ENCODE results near the gene TCP1. TPM values are rescaled to one million over a fixed set of nuclear protein-coding genes. Genes with fewer than 3 reads are reported as not detected.
"Not testable (repeated sequence)": the region's sequence is repeated elsewhere in the genome, so short reads cannot be mapped to it uniquely, and the experiment has no call there.

The TCP1 gene
- total RNA-seq, 1 donor from 2014 or later = 237 TPM

DNA sequence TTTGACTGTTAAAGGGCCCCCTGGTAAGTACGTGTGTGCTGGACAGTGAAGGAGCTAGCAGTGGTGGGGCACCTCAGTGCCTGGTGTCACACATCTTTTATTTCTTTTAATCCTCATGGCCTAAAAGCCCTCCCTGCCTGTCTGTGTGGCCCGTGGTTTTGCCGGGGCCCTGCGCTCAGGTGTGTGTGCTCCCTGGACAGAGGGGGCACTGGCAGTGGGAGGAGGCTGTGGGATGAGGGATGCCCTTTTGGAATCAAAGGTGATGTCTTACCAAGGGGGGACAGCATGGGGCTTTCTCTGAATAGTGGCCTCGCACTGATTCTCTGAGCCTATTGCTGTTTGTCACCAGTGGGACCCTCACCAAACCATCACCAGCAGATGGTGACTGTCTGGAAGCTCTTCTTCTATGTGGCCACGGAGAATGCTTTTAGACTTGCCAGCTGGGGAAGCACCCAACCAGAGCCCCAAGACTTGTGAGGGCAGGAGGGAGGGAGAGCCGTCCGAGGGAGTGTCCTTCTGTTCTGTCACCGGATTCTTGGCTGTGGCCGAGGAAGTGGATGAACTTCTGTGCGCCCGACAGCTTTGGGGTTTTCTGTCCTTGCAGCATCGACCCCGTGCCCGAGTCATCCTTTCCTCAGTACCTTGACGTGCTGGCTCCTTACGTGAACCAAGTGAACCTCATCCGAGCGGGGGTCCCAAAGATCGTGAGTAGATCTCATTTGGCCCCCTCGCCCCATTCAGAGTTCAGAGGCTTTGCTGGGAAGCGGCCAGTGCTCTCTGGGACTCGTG lies 28.7 kb upstream of the TCP1 start:
- TF ChIP-seq, protein P1, sequence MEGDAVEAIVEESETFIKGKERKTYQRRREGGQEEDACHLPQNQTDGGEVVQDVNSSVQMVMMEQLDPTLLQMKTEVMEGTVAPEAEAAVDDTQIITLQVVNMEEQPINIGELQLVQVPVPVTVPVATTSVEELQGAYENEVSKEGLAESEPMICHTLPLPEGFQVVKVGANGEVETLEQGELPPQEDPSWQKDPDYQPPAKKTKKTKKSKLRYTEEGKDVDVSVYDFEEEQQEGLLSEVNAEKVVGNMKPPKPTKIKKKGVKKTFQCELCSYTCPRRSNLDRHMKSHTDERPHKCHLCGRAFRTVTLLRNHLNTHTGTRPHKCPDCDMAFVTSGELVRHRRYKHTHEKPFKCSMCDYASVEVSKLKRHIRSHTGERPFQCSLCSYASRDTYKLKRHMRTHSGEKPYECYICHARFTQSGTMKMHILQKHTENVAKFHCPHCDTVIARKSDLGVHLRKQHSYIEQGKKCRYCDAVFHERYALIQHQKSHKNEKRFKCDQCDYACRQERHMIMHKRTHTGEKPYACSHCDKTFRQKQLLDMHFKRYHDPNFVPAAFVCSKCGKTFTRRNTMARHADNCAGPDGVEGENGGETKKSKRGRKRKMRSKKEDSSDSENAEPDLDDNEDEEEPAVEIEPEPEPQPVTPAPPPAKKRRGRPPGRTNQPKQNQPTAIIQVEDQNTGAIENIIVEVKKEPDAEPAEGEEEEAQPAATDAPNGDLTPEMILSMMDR (conservative IDR thresholded peaks at IDR 0.05; ENCODE audit: low read depth, low read length) = no peak
- no peak for DNase-seq (ENCODE audit: low read depth)

DNA sequence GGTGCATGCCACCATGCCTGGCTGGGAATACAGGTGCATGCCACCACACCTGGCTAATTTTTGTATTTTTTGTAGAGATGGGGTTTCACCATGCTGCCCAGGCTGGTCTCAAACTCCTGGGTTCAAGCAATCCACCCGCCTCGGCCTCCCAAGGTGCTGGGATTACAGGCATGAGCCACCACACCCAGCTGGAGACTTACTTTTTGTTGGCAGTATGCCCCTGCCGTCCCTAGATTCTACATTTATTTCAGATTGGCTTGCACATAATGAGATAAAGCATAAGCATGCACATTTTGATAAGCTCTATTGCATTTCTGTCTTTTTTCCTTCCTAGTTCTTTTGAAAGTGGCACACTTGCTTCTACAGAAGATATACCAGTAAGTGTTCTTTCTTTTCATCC lies 27.4 kb upstream of the TCP1 start:
- DNase-seq (ENCODE audit: low read depth); H3K4me3 ChIP-seq (ENCODE audit: low read depth, low read length): not testable (repeated sequence)

More for the DNA sequence above, 28.7 kb upstream of the TCP1 start:
- H3K4me3 ChIP-seq (ENCODE audit: low read depth, low read length) = no peak overlapping the region

DNA sequence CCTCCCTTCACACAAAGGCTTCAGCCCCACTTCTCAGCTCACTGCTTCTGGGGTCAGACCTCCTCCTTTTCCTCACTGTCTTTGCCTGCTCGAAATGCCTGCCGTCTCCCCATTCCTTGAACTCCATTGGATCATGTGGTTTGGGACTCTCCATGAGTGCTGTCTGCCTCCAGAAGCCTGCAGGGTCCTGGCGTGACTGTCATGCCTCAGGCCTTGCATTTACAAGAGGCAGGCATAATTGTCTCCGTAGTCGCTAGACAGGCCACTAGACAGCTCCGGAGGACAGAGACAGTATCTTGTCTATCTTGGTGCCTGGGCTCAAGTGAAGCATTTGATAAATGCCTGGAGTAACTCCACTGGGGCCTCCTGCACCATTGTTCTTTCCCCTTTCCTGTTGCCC lies 26.0 kb upstream of the TCP1 start:
- no peak overlapping the region for H3K4me3 ChIP-seq (ENCODE audit: low read depth, low read length)
- TF ChIP-seq, protein P1 (conservative IDR thresholded peaks at IDR 0.05; ENCODE audit: low read depth, low read length) = no peak
- DNase-seq (ENCODE audit: low read depth) = no peak

DNA sequence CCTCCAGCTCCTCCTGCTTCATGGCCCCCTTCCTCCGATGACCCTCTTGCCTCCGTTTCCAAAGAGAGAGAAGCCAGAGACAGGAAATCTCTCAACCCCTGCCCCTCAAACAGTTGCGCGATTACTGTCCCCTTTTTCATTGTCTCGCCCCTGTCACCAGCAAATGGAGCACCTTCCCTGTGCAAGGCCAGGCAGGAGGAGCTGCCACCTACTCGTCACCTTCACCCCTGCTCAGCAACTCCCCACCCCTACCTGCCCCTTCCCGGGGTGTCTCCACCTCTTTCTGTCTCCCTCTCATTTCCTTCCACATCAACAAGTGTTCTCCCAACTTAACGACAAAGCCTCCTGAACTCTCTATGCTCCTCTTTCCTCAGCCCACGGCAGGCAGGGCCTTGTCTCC lies 24.4 kb upstream of the TCP1 start:
- no peak overlapping the region for H3K4me3 ChIP-seq (ENCODE audit: low read depth, low read length)
- no peak for DNase-seq (ENCODE audit: low read depth)
- TF ChIP-seq, protein P1 (conservative IDR thresholded peaks at IDR 0.05; ENCODE audit: low read depth, low read length) = no peak

DNA sequence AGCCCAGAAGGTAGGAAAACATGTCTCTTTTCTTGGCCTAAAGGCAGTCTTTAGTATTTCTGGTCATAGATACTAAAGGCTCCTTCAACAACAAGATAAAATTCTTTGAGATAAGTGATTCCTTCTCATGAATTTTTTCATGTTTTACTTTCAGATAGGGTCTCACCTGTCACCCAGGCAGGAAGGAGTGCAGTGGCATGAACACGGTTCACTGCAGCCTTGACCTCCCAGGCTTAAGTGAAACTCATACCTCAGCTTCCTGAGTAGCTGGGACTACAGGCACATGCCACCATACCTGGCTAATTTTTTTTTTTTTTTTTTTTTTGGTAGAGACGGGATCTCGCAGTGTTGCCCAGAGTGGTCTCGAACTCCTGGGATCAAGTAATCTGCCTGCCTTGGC lies 19.7 kb upstream of the TCP1 start:
- DNase-seq (ENCODE audit: low read depth) = no peak
- no peak overlapping the region for H3K4me3 ChIP-seq (ENCODE audit: low read depth, low read length)
- TF ChIP-seq, protein P1 (conservative IDR thresholded peaks at IDR 0.05; ENCODE audit: low read depth, low read length) = no peak

DNA sequence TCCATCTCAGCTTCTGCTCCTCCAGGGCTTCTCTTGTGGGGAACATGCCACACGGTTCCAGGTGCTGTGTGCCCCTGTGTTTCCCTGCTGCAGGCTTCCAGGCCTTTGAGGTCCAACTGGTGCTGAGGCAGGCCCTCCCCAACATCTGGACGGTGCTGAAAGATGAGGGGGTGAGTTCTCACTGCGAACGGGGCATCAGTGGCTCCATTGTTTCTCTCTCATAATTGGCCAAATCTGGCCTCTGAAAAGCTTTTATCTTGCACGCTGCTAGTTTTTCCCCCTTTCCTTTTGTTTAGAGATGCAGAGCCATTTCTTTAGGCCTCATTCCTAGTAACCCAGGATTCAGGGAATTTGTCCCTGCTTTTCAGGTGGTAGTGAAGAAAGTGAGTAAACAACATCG lies 19.2 kb upstream of the TCP1 start:
- no peak overlapping the region for H3K4me3 ChIP-seq (ENCODE audit: low read depth, low read length)
- TF ChIP-seq, protein P1 (conservative IDR thresholded peaks at IDR 0.05; ENCODE audit: low read depth, low read length) = no peak
- no peak for DNase-seq (ENCODE audit: low read depth)

DNA sequence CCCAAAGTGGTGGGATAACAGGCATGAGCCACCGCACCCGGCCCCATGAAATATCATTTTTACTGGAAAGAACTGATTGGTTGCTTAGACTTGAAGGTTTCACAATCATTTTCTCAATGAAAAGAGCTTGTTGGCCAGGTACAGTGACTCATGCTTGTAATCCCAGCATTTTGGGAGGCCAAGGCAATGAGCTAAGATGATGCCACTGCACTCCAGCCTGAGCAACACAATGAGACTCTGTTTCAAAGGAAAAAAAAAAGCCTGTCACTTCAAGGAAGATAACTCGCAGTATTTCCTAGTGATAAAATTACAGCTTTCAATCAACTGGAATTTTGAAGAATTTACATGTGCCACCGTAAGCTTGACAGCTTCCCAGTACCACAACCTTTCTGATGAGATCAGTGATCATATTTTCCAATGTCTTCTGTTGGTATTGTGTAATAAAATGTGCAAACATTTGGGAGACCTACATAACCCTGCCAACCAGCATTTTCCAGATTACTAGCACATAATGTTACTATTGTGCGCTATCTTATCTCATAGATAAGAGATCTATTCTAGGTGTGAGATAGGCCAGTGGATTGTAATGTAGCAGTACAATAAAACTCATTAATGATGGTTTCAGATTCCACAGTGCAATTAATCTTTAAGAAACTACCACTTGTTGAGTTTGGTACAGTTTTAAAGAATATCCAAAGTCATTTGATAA lies 17.9 kb upstream of the TCP1 start:
- H3K4me3 ChIP-seq (ENCODE audit: low read depth, low read length) = no peak overlapping the region
- TF ChIP-seq, protein P1 (conservative IDR thresholded peaks at IDR 0.05; ENCODE audit: low read depth, low read length) = no peak
- DNase-seq (ENCODE audit: low read depth) = no peak
